Left lung (tissue), 10 donors: Measurements from ENCODE around the gene CACNA1I. TPM values are rescaled to one million over a fixed set of nuclear protein-coding genes. Genes with fewer than 3 reads are reported as not detected.

ENCODE experiments used
- ATAC-seq: fragments of 200-7000 bp; cut with Tn5 transposase; one replicate; pipeline ENCODE4 v1.9.1; 2020; ENCODE audit warnings: moderate library complexity
- DNase-seq, 4 donors: peaks; one replicate each; pipeline ENCODE4 v3.0.0-alpha.2; 2013 to 2020
- H3K27ac ChIP-seq, 2 donors: fragments of 200-600 bp; sonication (generic) in 1 of 2; one replicate each; pipeline versions ENCODE4 v1.5.0 to v1.8.0; 2020 to 2021
- H3K27me3 ChIP-seq, 2 donors: fragments of 200-600 bp; sonication (generic) in 1 of 2; one replicate each; pipeline versions ENCODE4 v1.5.0 to v1.8.0; 2020 to 2021
- H3K36me3 ChIP-seq, 2 donors: fragments of 200-600 bp; sonication (generic) in 1 of 2; one replicate each; pipeline versions ENCODE4 v1.5.0 to v1.8.0; 2020 to 2021
- H3K4me1 ChIP-seq, 2 donors: fragments of 200-600 bp; one replicate each; pipeline ENCODE4 v1.8.0; 2021
- H3K4me3 ChIP-seq, 2 donors: fragments of 200-600 bp; sonication (generic) in 1 of 2; one replicate each; pipeline versions ENCODE4 v1.5.0 to v1.8.0; 2020 to 2021; ENCODE audit warnings: mild to moderate bottlenecking in 1 of 2
- H3K9me3 ChIP-seq, 2 donors: fragments of 200-600 bp; sonication (generic) in 1 of 2; one replicate each; pipeline versions ENCODE4 v1.5.0 to v1.8.0; 2020 to 2021
- CTCF ChIP-seq, 2 donors: fragments of 200-600 bp; sonication (generic) in 1 of 2; IDR thresholded peaks; one replicate each; pipeline versions ENCODE4 v1.5.0 to v1.8.0; 2021; ENCODE audit warnings: antibody characterized with exemption in 2 of 2
- intact Hi-C, 2 donors: fragments of 100-400 bp; cut with DNase I; formaldehyde crosslinking; loops; one replicate each; pipeline versions ENCODE4 v1.11.2 to v1.14.2; 2022
- polyA plus RNA-seq, 6 donors: library from polyadenylated mRNA; unstranded; fragments of 120-200 nt; gene quantifications; one replicate each; pipeline ENCODE4 v1.2.1, GENCODE V29; 2013; ENCODE audit not compliant: insufficient read length in 6 of 6
- total RNA-seq, 2 donors: library from RNA; stranded (reverse); fragmentation: NEBNext Ultra II Directional; extraction: Animal tissue kit (Norgen Biotek cat#: 25700); gene quantifications; one replicate each; pipeline ENCODE4 v1.2.1, GENCODE V29; 2021
- donor health status: DM: no; HTN: yes; CAD: no.
- donor health status: DM: no; HTN: no; CAD: no.

Gene CACNA1I
- total and polyA plus RNA-seq, 8 donors: 0.03 to 0.35 (median 0.09) TPM

GRCh38 chr22:39524753-39525657 is 45.5 kb upstream of the CACNA1I start:
- H3K36me3 ChIP-seq: peaks cover 0 to 67% of the 10 kb centered on the region in 2 donors
- DNase-seq (no peak), ATAC-seq (no peak)
- peak overlapping the region in 1 of 2 donors; percentile 83 for H3K27ac ChIP-seq
- intact Hi-C loops: loop anchor here in 1 of 2 donors (5.0 kb wide), 1 partner anchor 33 kb away; no protein-coding TSS in a partner anchor
- peaks cover 37 to 89% of the 10 kb centered on the region in 2 donors for H3K4me1 ChIP-seq
- H3K27me3 ChIP-seq: no peaks in the 10 kb centered on the region
- H3K9me3 ChIP-seq: no peaks in the 10 kb centered on the region
- H3K4me3 ChIP-seq: no peak overlapping the region
- TF ChIP-seq CTCF (IDR thresholded peaks at IDR 0.05): no peak

GRCh38 chr22:39525658-39525975 is 44.9 kb upstream of the CACNA1I start:
- intact Hi-C loops: loop anchor here in 1 of 2 donors (5.0 kb wide), 1 partner anchor 33 kb away; no protein-coding TSS in a partner anchor
- H3K4me3 ChIP-seq: no peak overlapping the region
- peaks cover 0 to 73% of the 10 kb centered on the region in 2 donors for H3K36me3 ChIP-seq
- peak overlapping the region in 1 of 2 donors; percentile 83 for H3K27ac ChIP-seq
- no peak for DNase-seq
- H3K9me3 ChIP-seq: no peaks in the 10 kb centered on the region
- no peak for ATAC-seq
- H3K4me1 ChIP-seq: peaks cover 39 to 95% of the 10 kb centered on the region in 2 donors
- TF ChIP-seq CTCF (IDR thresholded peaks at IDR 0.05): no peak
- no peaks in the 10 kb centered on the region for H3K27me3 ChIP-seq

GRCh38 chr22:39526736-39527171 is 43.8 kb upstream of the CACNA1I start:
- H3K4me1 ChIP-seq: peaks cover 47 to 100% of the 10 kb centered on the region in 2 donors
- no peak overlapping the region for H3K4me3 ChIP-seq
- no peak for TF ChIP-seq CTCF (IDR thresholded peaks at IDR 0.05)
- peaks cover 0 to 69% of the 10 kb centered on the region in 2 donors for H3K36me3 ChIP-seq
- no peaks in the 10 kb centered on the region for H3K27me3 ChIP-seq
- no peaks in the 10 kb centered on the region for H3K9me3 ChIP-seq
- ATAC-seq (no peak), DNase-seq (peak in 1 of 4 donors; percentile 77)
- intact Hi-C loops: loop anchor here in 1 of 2 donors (5.0 kb wide), 1 partner anchor 34 kb away; no protein-coding TSS in a partner anchor
- peak overlapping the region; percentile 26 to 83 for H3K27ac ChIP-seq

- H3K4me1 ChIP-seq: peaks cover 45 to 95% of the 10 kb centered on the region in 2 donors
- DNase-seq: no peak
- no peak for TF ChIP-seq CTCF (IDR thresholded peaks at IDR 0.05)
Observed at GRCh38 chr22:39527481-39527961, 43.0 kb upstream of the CACNA1I start.

More at GRCh38 chr22:39527481-39527961, 43.0 kb upstream of the CACNA1I start:
- Histone ChIP-seq H3K36me3 (peaks cover 0 to 61% of the 10 kb centered on the region in 2 donors), H3K9me3 (no peaks in the 10 kb centered on the region), H3K27ac (peak overlapping the region in 1 of 2 donors; percentile 83), H3K4me3 (no peak overlapping the region), H3K27me3 (no peaks in the 10 kb centered on the region)
- peak; percentile 8 for ATAC-seq
- intact Hi-C loops: loop anchor here in 1 of 2 donors (5.0 kb wide), 1 partner anchor 35 kb away; no protein-coding TSS in a partner anchor
